Effector memory CD8-positive, alpha-beta T cell (primary cell): Measurements from ENCODE around the gene MARCHF4.

Source experiments
- ATAC-seq: fragments of 150-1000 bp; cut with Tn5 transposase; replicated peaks from 2 replicates; pipeline ENCODE4 v1.10.0; 2021; ENCODE audit warnings: mild to moderate bottlenecking, moderate library complexity
- DNase-seq, 3 experiments: peaks; one replicate each; pipeline ENCODE4 v3.0.0; 2021
- H3K27ac Mint-ChIP-seq, 2 donors: one replicate each; pipeline ENCODE4 v1.8.0; 2022; ENCODE audit warnings: mild to moderate bottlenecking in 2 of 2, mixed read lengths in 2 of 2, moderate library complexity in 2 of 2
- H3K27me3 Mint-ChIP-seq, 2 donors: one replicate each; pipeline ENCODE4 v1.8.0; 2022; ENCODE audit warnings: mixed read lengths in 2 of 2
- H3K36me3 Mint-ChIP-seq: one replicate; pipeline ENCODE4 v1.8.0; 2022; ENCODE audit warnings: mild to moderate bottlenecking, moderate library complexity, mixed read lengths; ENCODE audit not compliant: insufficient read depth
- H3K4me1 Mint-ChIP-seq, 2 donors: one replicate each; pipeline ENCODE4 v1.8.0; 2022; ENCODE audit warnings: low read depth in 2 of 2, mixed read lengths in 2 of 2
- H3K4me3 Mint-ChIP-seq, 2 donors: one replicate each; pipeline ENCODE4 v1.8.0; 2022; ENCODE audit warnings: mild to moderate bottlenecking in 2 of 2, mixed read lengths in 2 of 2, moderate library complexity in 2 of 2
- H3K9me3 Mint-ChIP-seq, 2 donors: one replicate each; pipeline ENCODE4 v1.8.0; 2022; ENCODE audit warnings: mixed read lengths in 2 of 2

The MARCHF4 gene

GRCh38 chr2:216379977-216380376 lies 7.7 kb upstream of the MARCHF4 start:
- Mint-ChIP-seq H3K9me3 (no peaks in the 10 kb centered on the region), H3K4me3 (no peak overlapping the region), H3K4me1 (no peaks in the 10 kb centered on the region), H3K27ac (no peak overlapping the region), H3K36me3 (no peaks in the 10 kb centered on the region), H3K27me3 (peaks cover 10 to 20% of the 10 kb centered on the region in 2 donors)
- DNase-seq, result no peak
- no peak for ATAC-seq

GRCh38 chr2:216375286-216375685 lies 3.0 kb upstream of the MARCHF4 start:
- peaks cover 0 to 2% of the 10 kb centered on the region in 2 donors for H3K9me3 Mint-ChIP-seq
- H3K27ac Mint-ChIP-seq, result no peak overlapping the region
- no peak overlapping the region for H3K4me3 Mint-ChIP-seq
- peaks cover 11% of the 10 kb centered on the region for H3K36me3 Mint-ChIP-seq
- H3K27me3 Mint-ChIP-seq, result peaks cover 52 to 58% of the 10 kb centered on the region in 2 donors
- H3K4me1 Mint-ChIP-seq, result peaks cover 11 to 12% of the 10 kb centered on the region in 2 donors
- DNase-seq, result no peak
- ATAC-seq, result no peak

- Mint-ChIP-seq H3K27me3 (peaks cover 64 to 65% of the 10 kb centered on the region in 2 donors), H3K36me3 (peaks cover 11% of the 10 kb centered on the region), H3K9me3 (peaks cover 0 to 2% of the 10 kb centered on the region in 2 donors), H3K4me1 (peaks cover 11 to 12% of the 10 kb centered on the region in 2 donors), H3K27ac (no peak overlapping the region), H3K4me3 (no peak overlapping the region)
- DNase-seq (no peak), ATAC-seq (no peak)
Measured at GRCh38 chr2:216373896-216374295, 1.6 kb upstream of the MARCHF4 start.

- ATAC-seq (no peak), DNase-seq (no peak)
- peaks cover 11% of the 10 kb centered on the region for H3K36me3 Mint-ChIP-seq
- H3K27ac Mint-ChIP-seq, result no peak overlapping the region
- H3K4me1 Mint-ChIP-seq, result peaks cover 11 to 12% of the 10 kb centered on the region in 2 donors
- peak overlapping the region; percentile 48 to 73 for H3K4me3 Mint-ChIP-seq
- peaks cover 0 to 2% of the 10 kb centered on the region in 2 donors for H3K9me3 Mint-ChIP-seq
- peaks cover 68 to 76% of the 10 kb centered on the region in 2 donors for H3K27me3 Mint-ChIP-seq
Measured at GRCh38 chr2:216372761-216373291, 543 bp upstream of the MARCHF4 start.

- Mint-ChIP-seq H3K27me3 (peaks cover 70 to 90% of the 10 kb centered on the region in 2 donors), H3K4me1 (peaks cover 11 to 12% of the 10 kb centered on the region in 2 donors), H3K4me3 (peak overlapping the region; percentile 67 to 71), H3K36me3 (peaks cover 11% of the 10 kb centered on the region), H3K9me3 (peaks cover 0 to 2% of the 10 kb centered on the region in 2 donors), H3K27ac (no peak overlapping the region)
- DNase-seq (no peak), ATAC-seq (no peak)
Measured at GRCh38 chr2:216370961-216371712, 1.1 kb downstream of the MARCHF4 start.

- Mint-ChIP-seq H3K4me1 (peaks cover 11 to 12% of the 10 kb centered on the region in 2 donors), H3K27ac (no peak overlapping the region), H3K9me3 (peaks cover 0 to 2% of the 10 kb centered on the region in 2 donors), H3K27me3 (peaks cover 70 to 91% of the 10 kb centered on the region in 2 donors), H3K4me3 (no peak overlapping the region), H3K36me3 (peaks cover 11% of the 10 kb centered on the region)
- DNase-seq (no peak), ATAC-seq (no peak)
Measured at GRCh38 chr2:216369821-216370220, 2.5 kb downstream of the MARCHF4 start.

- Mint-ChIP-seq H3K27me3 (peaks cover 42 to 82% of the 10 kb centered on the region in 2 donors), H3K27ac (no peak overlapping the region), H3K4me3 (no peak overlapping the region), H3K9me3 (no peaks in the 10 kb centered on the region), H3K4me1 (peaks cover 6 to 7% of the 10 kb centered on the region in 2 donors), H3K36me3 (peaks cover 7% of the 10 kb centered on the region)
- ATAC-seq, result no peak
- no peak for DNase-seq
Measured at GRCh38 chr2:216366777-216367471, 5.4 kb downstream of the MARCHF4 start.

GRCh38 chr2:216365518-216365917 lies 6.8 kb downstream of the MARCHF4 start:
- no peak for DNase-seq
- no peaks in the 10 kb centered on the region for H3K36me3 Mint-ChIP-seq
- ATAC-seq, result no peak
- H3K27me3 Mint-ChIP-seq, result peaks cover 34 to 70% of the 10 kb centered on the region in 2 donors
- no peaks in the 10 kb centered on the region for H3K9me3 Mint-ChIP-seq
- H3K27ac Mint-ChIP-seq, result no peak overlapping the region
- H3K4me3 Mint-ChIP-seq, result no peak overlapping the region
- H3K4me1 Mint-ChIP-seq, result peaks cover 8 to 14% of the 10 kb centered on the region in 2 donors

- Mint-ChIP-seq H3K27me3 (peaks cover 16 to 53% of the 10 kb centered on the region in 2 donors), H3K27ac (no peak overlapping the region), H3K4me1 (peaks cover 14 to 26% of the 10 kb centered on the region in 2 donors), H3K9me3 (peaks cover 0 to 1% of the 10 kb centered on the region in 2 donors), H3K36me3 (no peaks in the 10 kb centered on the region), H3K4me3 (no peak overlapping the region)
- DNase-seq (no peak), ATAC-seq (no peak)
Measured at GRCh38 chr2:216363221-216363620, 9.1 kb downstream of the MARCHF4 start.

GRCh38 chr2:216362730-216363129 lies 9.6 kb downstream of the MARCHF4 start:
- ATAC-seq, result no peak
- no peak for DNase-seq
- H3K4me1 Mint-ChIP-seq, result peaks cover 14 to 26% of the 10 kb centered on the region in 2 donors
- H3K27me3 Mint-ChIP-seq, result peaks cover 12 to 48% of the 10 kb centered on the region in 2 donors
- no peak overlapping the region for H3K4me3 Mint-ChIP-seq
- no peaks in the 10 kb centered on the region for H3K36me3 Mint-ChIP-seq
- H3K27ac Mint-ChIP-seq, result no peak overlapping the region
- H3K9me3 Mint-ChIP-seq, result peaks cover 0 to 1% of the 10 kb centered on the region in 2 donors

- DNase-seq, result no peak
- Mint-ChIP-seq H3K4me1 (peaks cover 45 to 53% of the 10 kb centered on the region in 2 donors), H3K36me3 (peaks cover 6% of the 10 kb centered on the region), H3K27ac (no peak overlapping the region), H3K27me3 (peaks cover 0 to 6% of the 10 kb centered on the region in 2 donors), H3K4me3 (no peak overlapping the region), H3K9me3 (peaks cover 3 to 6% of the 10 kb centered on the region in 2 donors)
- no peak for ATAC-seq
Measured at GRCh38 chr2:216355711-216356110, 16.6 kb downstream of the MARCHF4 start.

- DNase-seq (no peak), ATAC-seq (no peak)
- H3K27me3 Mint-ChIP-seq, result no peaks in the 10 kb centered on the region
- H3K9me3 Mint-ChIP-seq, result peaks cover 6% of the 10 kb centered on the region in 2 donors
- peaks cover 52 to 53% of the 10 kb centered on the region in 2 donors for H3K4me1 Mint-ChIP-seq
- peaks cover 6% of the 10 kb centered on the region for H3K36me3 Mint-ChIP-seq
- H3K27ac Mint-ChIP-seq, result peak overlapping the region; percentile 92 to 96
- H3K4me3 Mint-ChIP-seq, result peak overlapping the region; percentile 66 to 67
Measured at GRCh38 chr2:216354306-216354705, 18.0 kb downstream of the MARCHF4 start.

GRCh38 chr2:216352653-216353270 lies 19.5 kb downstream of the MARCHF4 start:
- ATAC-seq (peak; percentile 61), DNase-seq (peak in 2 of 3 experiments; percentile 5 to 28)
- Mint-ChIP-seq H3K27ac (peak overlapping the region; percentile 92 to 96), H3K27me3 (no peaks in the 10 kb centered on the region), H3K36me3 (peaks cover 6% of the 10 kb centered on the region), H3K4me3 (peak overlapping the region; percentile 83 to 89), H3K9me3 (peaks cover 5 to 6% of the 10 kb centered on the region in 2 donors), H3K4me1 (peaks cover 59 to 60% of the 10 kb centered on the region in 2 donors)
